Ectodermal cell (in vitro differentiated cells): ENCODE measurements around the gene SLC18A2.
"Not testable (repeated sequence)": the region's sequence is repeated elsewhere in the genome, so short reads cannot be mapped to it uniquely, and the experiment has no call there.

Source experiments
- H3K27ac ChIP-seq: 2 replicates; pipeline ENCODE4 v1.7.0; 2013; ENCODE audit warnings: mild to moderate bottlenecking, low read depth, low read length; ENCODE audit not compliant: insufficient read depth, poor library complexity, severe bottlenecking
- H3K27me3 ChIP-seq: 2 replicates; pipeline ENCODE4 v1.7.0; 2013; ENCODE audit warnings: mild to moderate bottlenecking, low read length; ENCODE audit not compliant: insufficient read depth, control insufficient read depth, poor library complexity, severe bottlenecking
- H3K36me3 ChIP-seq: one replicate; pipeline ENCODE4 v1.7.0; 2013; ENCODE audit warnings: low read length; ENCODE audit not compliant: control insufficient read depth, insufficient read depth
- H3K4me1 ChIP-seq: one replicate; pipeline ENCODE4 v1.7.0; 2013; ENCODE audit warnings: low read length; ENCODE audit not compliant: control insufficient read depth, insufficient read depth
- H3K4me3 ChIP-seq: 2 replicates; pipeline ENCODE4 v1.7.0; 2013; ENCODE audit warnings: low read depth, low read length, control low read depth; ENCODE audit not compliant: insufficient read depth
- H3K9me3 ChIP-seq: 2 replicates; pipeline ENCODE4 v1.7.0; 2013; ENCODE audit warnings: mild to moderate bottlenecking, low read length, moderate library complexity; ENCODE audit not compliant: control insufficient read depth
- WGBS, 2 experiments: methylation state at CpG; one replicate each; pipeline ENCODE4 v1.1.7; 2013; ENCODE audit warnings: missing lambda C conversion rate in 2 of 2; 5-methylcytosine and 5-hydroxymethylcytosine counted together

The SLC18A2 gene

DNA sequence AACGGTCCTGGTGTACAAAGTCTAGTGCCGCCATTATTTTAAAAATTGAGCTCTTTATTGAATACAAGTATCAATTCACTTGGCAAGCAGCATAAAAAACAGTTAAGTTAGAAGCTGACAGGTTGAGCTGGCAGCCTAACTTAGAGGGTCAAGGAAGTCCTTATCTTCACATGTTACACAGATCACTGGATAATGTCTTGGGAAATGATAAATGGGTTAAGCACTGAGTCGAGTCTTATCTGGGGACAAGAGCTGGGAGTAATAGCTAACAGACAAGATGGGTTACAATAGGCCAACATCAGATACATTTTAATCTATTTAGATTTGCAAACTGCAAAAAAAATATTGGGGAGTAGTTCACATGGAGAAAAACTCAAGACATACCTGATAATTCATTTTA, 34.2 kb downstream of the SLC18A2 start:
- Histone ChIP-seq H3K4me1 (no peaks in the 10 kb centered on the region), H3K27ac (no peak overlapping the region), H3K4me3 (no peak overlapping the region), H3K27me3 (no peaks in the 10 kb centered on the region), H3K36me3 (no peaks in the 10 kb centered on the region), H3K9me3 (no peaks in the 10 kb centered on the region)
- 98 to 100% methylated on average over 3 of the region's 3 CpGs for WGBS, 2 experiments

DNA sequence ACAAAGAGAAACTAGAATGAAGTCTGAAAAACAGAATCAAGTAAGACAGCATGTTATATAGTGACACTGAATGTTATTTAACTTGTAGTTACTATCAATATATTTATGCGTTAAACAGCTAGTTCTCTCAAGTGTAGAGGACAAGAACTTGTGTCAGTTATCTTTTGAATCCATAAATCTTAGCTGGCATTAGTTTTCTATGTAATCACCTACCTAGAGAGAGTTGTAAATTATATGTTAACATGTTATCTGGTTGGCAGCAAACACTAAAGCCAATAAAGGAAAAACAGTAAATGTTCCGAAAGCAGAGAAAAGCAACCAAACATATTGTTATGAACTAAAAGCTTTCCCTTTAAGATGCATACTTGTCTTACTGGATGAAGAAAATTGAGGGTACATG, 36.8 kb downstream of the SLC18A2 start:
- Histone ChIP-seq H3K27me3 (no peaks in the 10 kb centered on the region), H3K27ac (no peak overlapping the region), H3K4me3 (no peak overlapping the region), H3K36me3 (no peaks in the 10 kb centered on the region), H3K4me1 (no peaks in the 10 kb centered on the region), H3K9me3 (no peaks in the 10 kb centered on the region)
- WGBS, 2 experiments: 88 to 91% methylated on average over 1 of the region's 2 CpGs

DNA sequence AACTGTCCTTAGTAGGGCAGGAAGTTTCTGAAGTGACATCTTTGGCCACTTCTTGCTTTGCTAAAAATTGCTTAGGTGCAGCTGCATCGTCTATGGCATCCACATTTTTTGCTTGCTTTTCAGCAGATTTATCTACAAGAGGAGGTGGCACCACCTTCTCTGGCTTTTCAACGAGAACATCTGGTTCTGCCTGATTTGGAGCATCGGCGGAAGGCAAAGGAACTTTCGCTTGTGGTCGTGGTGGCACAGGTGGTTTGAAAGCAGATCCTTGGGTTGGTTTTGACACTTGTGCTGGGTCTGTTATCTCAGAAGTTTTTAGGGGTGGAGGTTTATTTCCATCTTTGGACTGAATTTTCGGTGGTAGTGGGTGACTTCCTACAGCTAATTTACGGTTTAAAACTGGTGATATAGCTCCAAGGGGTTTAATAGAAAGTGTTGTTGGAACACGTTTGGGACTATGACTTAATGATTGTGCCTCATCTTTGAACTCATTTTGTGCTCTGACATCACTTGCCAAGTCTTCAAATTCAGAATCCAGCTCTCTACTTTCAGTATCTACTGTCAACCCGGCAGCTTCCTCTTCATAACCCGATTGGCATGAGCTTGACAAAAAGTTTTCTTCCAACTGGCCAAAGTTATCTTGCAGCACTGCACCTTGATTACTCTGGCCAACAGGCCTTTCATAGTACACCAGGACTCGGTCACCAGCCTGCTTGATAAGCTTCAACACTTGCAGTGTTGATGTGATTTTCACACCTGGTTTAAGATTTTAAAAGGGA, 44.0 kb downstream of the SLC18A2 start:
- Histone ChIP-seq H3K9me3 (no peaks in the 10 kb centered on the region), H3K27me3 (no peaks in the 10 kb centered on the region), H3K4me1 (no peaks in the 10 kb centered on the region), H3K4me3 (no peak overlapping the region), H3K27ac (no peak overlapping the region), H3K36me3 (no peaks in the 10 kb centered on the region)
- 94 to 96% methylated on average over 12 of the region's 12 CpGs for WGBS, 2 experiments

GRCh38 chr10:117290872-117291271, 50.0 kb downstream of the SLC18A2 start:
- not testable (repeated sequence) for H3K27me3 ChIP-seq, H3K36me3 ChIP-seq, H3K9me3 ChIP-seq, H3K27ac ChIP-seq, H3K4me1 ChIP-seq, H3K4me3 ChIP-seq
- WGBS, 2 experiments: 87% methylated on average over 9 to 10 of the region's 10 CpGs

GRCh38 chr10:117294039-117294645, 53.2 kb downstream of the SLC18A2 start:
- no peak overlapping the region for H3K4me3 ChIP-seq
- H3K36me3 ChIP-seq: no peaks in the 10 kb centered on the region
- no peak overlapping the region for H3K27ac ChIP-seq
- no peaks in the 10 kb centered on the region for H3K4me1 ChIP-seq
- no peaks in the 10 kb centered on the region for H3K27me3 ChIP-seq
- no peaks in the 10 kb centered on the region for H3K9me3 ChIP-seq
- no CpG with 5 or more reads among the region's 1 CpG for WGBS, 2 experiments

- Histone ChIP-seq H3K4me1 (no peaks in the 10 kb centered on the region), H3K27ac (no peak overlapping the region), H3K36me3 (no peaks in the 10 kb centered on the region), H3K27me3 (no peaks in the 10 kb centered on the region), H3K4me3 (no peak overlapping the region), H3K9me3 (no peaks in the 10 kb centered on the region)
- 95 to 98% methylated on average over 1 to 2 of the region's 2 CpGs for WGBS, 2 experiments
Measured at GRCh38 chr10:117294735-117295134, 53.8 kb downstream of the SLC18A2 start.

GRCh38 chr10:117298219-117298618, 57.3 kb downstream of the SLC18A2 start:
- no peaks in the 10 kb centered on the region for H3K9me3 ChIP-seq
- H3K4me3 ChIP-seq: no peak overlapping the region
- H3K4me1 ChIP-seq: no peaks in the 10 kb centered on the region
- WGBS, 2 experiments: 83 to 100% methylated on average over 1 of the region's 1 CpG
- no peaks in the 10 kb centered on the region for H3K27me3 ChIP-seq
- no peaks in the 10 kb centered on the region for H3K36me3 ChIP-seq
- no peak overlapping the region for H3K27ac ChIP-seq

- H3K36me3 ChIP-seq: peaks cover 3% of the 10 kb centered on the region
Measured at GRCh38 chr10:117299435-117299834, 58.5 kb downstream of the SLC18A2 start.

DNA sequence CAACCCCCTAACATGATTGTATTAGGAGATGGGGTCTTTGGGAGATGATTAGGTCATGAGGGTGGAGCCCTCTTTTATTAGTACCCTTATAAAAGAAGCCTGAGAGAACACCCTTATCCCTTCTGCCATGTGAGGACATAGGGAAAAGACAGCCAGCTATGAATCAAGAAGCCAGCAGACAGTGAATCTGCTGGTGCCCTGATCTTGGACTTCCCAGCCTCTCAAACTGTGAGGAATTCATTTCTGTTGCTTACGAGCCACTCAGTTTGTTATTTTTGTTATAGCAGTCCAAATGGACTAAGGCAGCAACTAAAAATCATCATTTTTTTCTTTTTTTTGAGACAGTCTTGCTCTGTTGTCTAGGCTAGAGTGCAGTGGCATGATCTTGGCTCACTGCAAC, 59.8 kb downstream of the SLC18A2 start:
- no peak overlapping the region for H3K27ac ChIP-seq
- peaks cover 3% of the 10 kb centered on the region for H3K36me3 ChIP-seq
- H3K27me3 ChIP-seq: no peaks in the 10 kb centered on the region
- 40 to 42% methylated on average over 1 of the region's 1 CpG for WGBS, 2 experiments
- H3K4me3 ChIP-seq: no peak overlapping the region
- no peaks in the 10 kb centered on the region for H3K4me1 ChIP-seq
- no peaks in the 10 kb centered on the region for H3K9me3 ChIP-seq

More at GRCh38 chr10:117299435-117299834, 58.5 kb downstream of the SLC18A2 start:
- Histone ChIP-seq H3K27me3 (no peaks in the 10 kb centered on the region), H3K9me3 (no peaks in the 10 kb centered on the region), H3K4me3 (no peak overlapping the region), H3K4me1 (no peaks in the 10 kb centered on the region), H3K27ac (no peak overlapping the region)

GRCh38 chr10:117303451-117303850, 62.5 kb downstream of the SLC18A2 start:
- H3K27me3 ChIP-seq, H3K27ac ChIP-seq, H3K4me3 ChIP-seq, H3K9me3 ChIP-seq, H3K4me1 ChIP-seq, H3K36me3 ChIP-seq: not testable (repeated sequence)
- WGBS, 2 experiments: 90 to 94% methylated on average over 3 of the region's 3 CpGs
